CD4-positive, alpha-beta T cell (primary cell): Measurements from ENCODE around the gene KCNMB4. TPM values are rescaled to one million over a fixed set of nuclear protein-coding genes. Genes with fewer than 3 reads are reported as not detected.

Experiments
- ATAC-seq: fragments of 200-7000 bp; cut with Tn5 transposase; one replicate; pipeline ENCODE4 v1.10.0; 2022; ENCODE audit warnings: mild to moderate bottlenecking; ENCODE audit not compliant: poor library complexity
- CTCF ChIA-PET: fragments of 350-600 bp; sonication (Branson Sonifier 250); formaldehyde crosslinking; loops from one replicate; lab custom pipeline; 2021; ENCODE audit warnings: antibody characterized with exemption, inconsistent platforms; lab: Charles Lee
- POLR2A ChIA-PET: fragments of 350-600 bp; sonication (Branson Sonifier 250); formaldehyde crosslinking; loops from one replicate; lab custom pipeline; 2021; ENCODE audit warnings: antibody characterized with exemption, inconsistent platforms; lab: Charles Lee
- DNase-seq, 14 experiments: peaks; one replicate each; pipeline ENCODE4 v3.0.0-alpha.2; 2013 to 2020; ENCODE audit warnings: mixed read lengths in 2 of 14
- H3K27ac ChIP-seq, 2 donors: one replicate each; pipeline versions ENCODE4 v1.5.1 to v1.7.0; 2013; ENCODE audit warnings: low read length in 2 of 2, low read depth in 1 of 2, mild to moderate bottlenecking in 1 of 2
- H3K27me3 ChIP-seq, 2 experiments: 1 replicate in 1 of 2; 2 replicates in 1 of 2; pipeline versions ENCODE4 v1.6.1 to v1.7.0; 2013; ENCODE audit warnings: low read length in 2 of 2, control low read depth in 1 of 2, mild to moderate bottlenecking in 1 of 2, moderate library complexity in 1 of 2; ENCODE audit not compliant: insufficient read depth in 2 of 2, control insufficient read depth in 1 of 2
- H3K36me3 ChIP-seq: one replicate; pipeline ENCODE4 v1.6.1; 2013; ENCODE audit warnings: low read length, control low read depth; ENCODE audit not compliant: insufficient read depth
- H3K4me1 ChIP-seq: one replicate; pipeline ENCODE4 v1.6.1; 2013; ENCODE audit warnings: low read length, control low read depth; ENCODE audit not compliant: insufficient read depth
- H3K4me3 ChIP-seq: one replicate; pipeline ENCODE4 v1.5.1; 2013; ENCODE audit warnings: mild to moderate bottlenecking, low read length, moderate library complexity
- H3K9me3 ChIP-seq, 2 experiments: 1 replicate in 1 of 2; 2 replicates in 1 of 2; pipeline versions ENCODE4 v1.6.1 to v1.7.0; 2013; ENCODE audit warnings: low read length in 2 of 2, mild to moderate bottlenecking in 2 of 2, control low read depth in 1 of 2, moderate library complexity in 1 of 2; ENCODE audit not compliant: control insufficient read depth in 1 of 2, insufficient read depth in 1 of 2
- H3K27ac Mint-ChIP-seq: one replicate; pipeline ENCODE4 v1.8.0; 2020; ENCODE audit warnings: mixed read lengths
- H3K27me3 Mint-ChIP-seq: one replicate; pipeline ENCODE4 v1.8.0; 2021; ENCODE audit warnings: mixed read lengths
- H3K36me3 Mint-ChIP-seq: one replicate; pipeline ENCODE4 v1.8.0; 2021; ENCODE audit warnings: low read depth, mixed read lengths
- H3K4me1 Mint-ChIP-seq: one replicate; pipeline ENCODE4 v1.8.0; 2021; ENCODE audit warnings: low read depth, mixed read lengths
- H3K4me3 Mint-ChIP-seq: one replicate; pipeline ENCODE4 v1.8.0; 2020; ENCODE audit warnings: mild to moderate bottlenecking, mixed read lengths
- H3K9me3 Mint-ChIP-seq: one replicate; pipeline ENCODE4 v1.8.0; 2020; ENCODE audit warnings: mixed read lengths
- intact Hi-C, 2 experiments: fragments of 100-400 bp; cut with DNase I in 1 of 2; cut with micrococcal nuclease in 1 of 2; formaldehyde crosslinking; loops; one replicate each; pipeline versions ENCODE4 v1.15.1 to v1.9.0; 2023 to 2025; cut with DNase I, micrococcal nuclease
- total RNA-seq, 174 experiments: library from RNA in 2 of 174; stranded (reverse) in 2 of 174; gene quantifications; one replicate each; pipeline ENCODE4 v1.2.3 and lab custom pipeline; 2021 to 2026
- TF ChIP-seq, protein P1 (sequence below): fragments of 200-600 bp; IDR thresholded peaks from one replicate; pipeline ENCODE4 v1.8.0; 2022; ENCODE audit warnings: antibody characterized with exemption, mild to moderate bottlenecking

Gene KCNMB4
- total RNA-seq, 2 experiments from 2014 or later: 0.53 to 0.71 TPM

DNA sequence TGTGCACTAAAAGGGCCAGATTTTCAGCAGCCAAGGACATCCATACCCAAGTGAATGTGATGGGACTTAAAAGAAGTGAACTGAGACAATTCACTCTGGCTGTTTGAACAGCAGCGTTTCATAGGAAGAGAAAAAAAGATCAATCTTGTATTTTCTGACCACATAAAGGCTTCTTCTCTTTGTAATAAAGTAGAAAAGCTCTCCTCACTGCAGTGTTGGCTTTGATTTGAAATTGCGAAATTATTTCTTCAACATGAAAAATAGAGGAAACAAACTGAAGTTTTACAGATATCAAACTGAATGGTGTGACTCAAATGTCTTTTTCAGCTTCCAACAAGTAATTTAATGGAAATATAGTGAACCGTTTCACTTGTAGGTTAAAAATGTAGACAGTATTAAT is 11.3 kb upstream of the KCNMB4 start:
- H3K27me3 Mint-ChIP-seq: no peaks in the 10 kb centered on the region
- no peaks in the 10 kb centered on the region for H3K9me3 Mint-ChIP-seq
- Histone ChIP-seq H3K4me3 (no peak overlapping the region), H3K4me1 (no peaks in the 10 kb centered on the region), H3K9me3 (no peaks in the 10 kb centered on the region), H3K27me3 (no peaks in the 10 kb centered on the region), H3K36me3 (peaks cover 12% of the 10 kb centered on the region), H3K27ac (no peak overlapping the region)
- intact Hi-C loops: no loop called here
- POLR2A ChIA-PET: interaction anchor here (0.9 kb wide), 1 partner anchor 10 kb away, joined by 3 read pairs; no protein-coding TSS in a partner anchor
- peaks cover 18% of the 10 kb centered on the region for H3K4me1 Mint-ChIP-seq
- H3K4me3 Mint-ChIP-seq: no peak overlapping the region
- DNase-seq (peak in 1 of 14 experiments; percentile 6), ATAC-seq (peak; percentile 49)
- H3K36me3 Mint-ChIP-seq: peaks cover 24% of the 10 kb centered on the region
- CTCF ChIA-PET: no interaction called here
- TF ChIP-seq, protein P1, sequence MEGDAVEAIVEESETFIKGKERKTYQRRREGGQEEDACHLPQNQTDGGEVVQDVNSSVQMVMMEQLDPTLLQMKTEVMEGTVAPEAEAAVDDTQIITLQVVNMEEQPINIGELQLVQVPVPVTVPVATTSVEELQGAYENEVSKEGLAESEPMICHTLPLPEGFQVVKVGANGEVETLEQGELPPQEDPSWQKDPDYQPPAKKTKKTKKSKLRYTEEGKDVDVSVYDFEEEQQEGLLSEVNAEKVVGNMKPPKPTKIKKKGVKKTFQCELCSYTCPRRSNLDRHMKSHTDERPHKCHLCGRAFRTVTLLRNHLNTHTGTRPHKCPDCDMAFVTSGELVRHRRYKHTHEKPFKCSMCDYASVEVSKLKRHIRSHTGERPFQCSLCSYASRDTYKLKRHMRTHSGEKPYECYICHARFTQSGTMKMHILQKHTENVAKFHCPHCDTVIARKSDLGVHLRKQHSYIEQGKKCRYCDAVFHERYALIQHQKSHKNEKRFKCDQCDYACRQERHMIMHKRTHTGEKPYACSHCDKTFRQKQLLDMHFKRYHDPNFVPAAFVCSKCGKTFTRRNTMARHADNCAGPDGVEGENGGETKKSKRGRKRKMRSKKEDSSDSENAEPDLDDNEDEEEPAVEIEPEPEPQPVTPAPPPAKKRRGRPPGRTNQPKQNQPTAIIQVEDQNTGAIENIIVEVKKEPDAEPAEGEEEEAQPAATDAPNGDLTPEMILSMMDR: no peak
- H3K27ac Mint-ChIP-seq: no peak overlapping the region

DNA sequence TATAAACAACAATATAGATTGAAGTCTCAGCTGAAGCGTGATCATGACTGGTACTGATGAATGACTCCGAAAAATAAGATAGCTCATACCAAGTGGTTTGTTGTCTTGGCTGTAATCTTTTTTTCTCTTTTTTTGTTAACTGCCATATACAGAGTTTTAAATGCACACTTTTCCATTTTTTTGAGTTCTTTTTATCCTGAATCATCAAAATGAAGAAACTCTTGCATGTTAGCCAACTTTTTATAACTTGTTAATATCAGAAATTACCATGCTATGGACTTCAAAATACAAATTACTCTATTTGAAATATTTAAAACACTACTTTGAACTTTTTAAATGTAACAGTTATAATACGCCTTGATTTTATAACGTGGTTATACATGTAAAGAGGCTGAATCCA is 10.1 kb upstream of the KCNMB4 start:
- no peak overlapping the region for H3K4me3 ChIP-seq
- Mint-ChIP-seq H3K27me3 (no peaks in the 10 kb centered on the region), H3K9me3 (no peaks in the 10 kb centered on the region), H3K4me3 (no peak overlapping the region), H3K4me1 (peaks cover 18% of the 10 kb centered on the region), H3K36me3 (peaks cover 24% of the 10 kb centered on the region), H3K27ac (no peak overlapping the region)
- H3K36me3 ChIP-seq: peaks cover 12% of the 10 kb centered on the region
- ChIA-PET POLR2A (interaction anchor here (0.7 to 2.4 kb wide), 2 partner anchors 10 to 112 kb away, joined by 4 to 24 read pairs; partner anchors contain the start of gene KCNMB4), CTCF (no interaction called here)
- H3K4me1 ChIP-seq: no peaks in the 10 kb centered on the region
- TF ChIP-seq, protein P1: no peak
- H3K27me3 ChIP-seq: no peaks in the 10 kb centered on the region
- H3K27ac ChIP-seq: no peak overlapping the region
- intact Hi-C loops: no loop called here
- no peak for DNase-seq
- no peak for ATAC-seq
- no peaks in the 10 kb centered on the region for H3K9me3 ChIP-seq

DNA sequence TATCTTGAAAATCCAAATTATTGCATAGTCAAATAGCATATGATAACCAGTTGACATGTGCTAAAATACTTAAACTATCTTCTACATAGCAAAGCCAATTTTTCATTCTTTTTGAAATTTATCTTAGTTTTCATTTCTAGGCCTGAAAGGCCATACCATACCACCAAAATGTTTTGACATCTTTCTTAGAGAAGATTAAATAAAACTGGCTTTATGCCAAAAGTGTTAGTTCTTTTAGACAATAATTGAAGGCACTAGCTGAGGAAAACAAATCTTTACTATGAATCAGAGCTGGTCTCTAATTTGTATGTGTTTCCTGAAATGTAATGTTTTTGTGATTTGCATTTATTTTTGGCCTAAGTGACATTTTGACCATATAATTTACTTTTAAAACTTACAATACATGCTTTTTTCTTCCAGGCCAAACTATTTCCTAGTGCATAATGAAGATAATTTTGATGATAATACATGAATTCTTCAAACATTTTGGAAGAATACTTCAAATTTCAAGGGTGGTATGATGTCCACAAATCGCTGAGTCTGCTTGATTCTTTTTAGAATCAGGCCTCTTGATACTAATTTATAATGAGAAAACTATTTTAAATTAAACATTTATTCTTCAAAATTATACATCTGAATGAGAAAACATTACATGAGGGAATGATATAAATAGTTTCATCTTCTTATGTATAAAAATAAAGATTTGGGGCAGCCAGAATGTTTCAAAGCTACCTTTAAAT is 6.5 kb upstream of the KCNMB4 start:
- H3K4me1 Mint-ChIP-seq: peaks cover 16% of the 10 kb centered on the region
- intact Hi-C loops: loop anchor here in 1 of 2 experiments (10.0 kb wide), 2 partner anchors 775 to 1305 kb away; partner anchors contain the start of genes CCT2, THAP2 and ZFC3H1
- peaks cover 9% of the 10 kb centered on the region for H3K36me3 Mint-ChIP-seq
- Histone ChIP-seq H3K4me3 (no peak overlapping the region), H3K27ac (no peak overlapping the region), H3K9me3 (no peaks in the 10 kb centered on the region), H3K36me3 (peaks cover 2% of the 10 kb centered on the region), H3K27me3 (peaks cover 0 to 2% of the 10 kb centered on the region in 2 experiments), H3K4me1 (no peaks in the 10 kb centered on the region)
- no peak overlapping the region for H3K27ac Mint-ChIP-seq
- no peak for DNase-seq
- ATAC-seq: no peak
- H3K27me3 Mint-ChIP-seq: peaks cover under 1% of the 10 kb centered on the region
- ChIA-PET CTCF (no interaction called here), POLR2A (interaction anchor here (0.6 kb wide), 1 partner anchor 142 kb away, joined by 3 read pairs; no protein-coding TSS in a partner anchor)
- TF ChIP-seq, protein P1: no peak
- no peak overlapping the region for H3K4me3 Mint-ChIP-seq
- H3K9me3 Mint-ChIP-seq: no peaks in the 10 kb centered on the region
